SK-N-SH (cell line): ENCODE results near the gene VIPR2.

Experiments used
- EZH2phosphoT487 ChIP-seq: fragments of 200-600 bp; sonication (generic); IDR thresholded peaks from 2 replicates; pipeline ENCODE4 v1.6.1; 2017; ENCODE audit warnings: low read depth, mixed run types, mild to moderate bottlenecking, antibody characterized with exemption, moderate library complexity, borderline replicate concordance
- FOSL2 ChIP-seq: IDR thresholded peaks from 2 replicates; pipeline ENCODE4 v1.4.0; 2012; ENCODE audit warnings: low read depth, mild to moderate bottlenecking, moderate library complexity, borderline replicate concordance
- FOXM1 ChIP-seq: IDR thresholded peaks from 2 replicates; pipeline ENCODE4 v1.4.0; 2012; ENCODE audit warnings: low read depth, mild to moderate bottlenecking
- MXI1 ChIP-seq: IDR thresholded peaks from 2 replicates; pipeline ENCODE4 v1.6.1; 2012; ENCODE audit warnings: mild to moderate bottlenecking, low read depth, low read length, improper control_type of control experiment
- NFIC ChIP-seq: IDR thresholded peaks from 2 replicates; pipeline ENCODE4 v1.4.0; 2012; ENCODE audit warnings: borderline replicate concordance
- POLR2AphosphoS5 ChIP-seq: IDR thresholded peaks from 2 replicates; pipeline ENCODE4 v1.6.1; 2012; ENCODE audit warnings: low read depth, low read length
- RAD21 ChIP-seq: IDR thresholded peaks from 2 replicates; pipeline ENCODE4 v1.6.1; 2012; ENCODE audit warnings: mild to moderate bottlenecking, low read length
- SIN3A ChIP-seq: IDR thresholded peaks from 2 replicates; pipeline ENCODE4 v1.6.1; 2012; ENCODE audit warnings: low read depth, mild to moderate bottlenecking, low read length, moderate library complexity, borderline replicate concordance
- TAF1 ChIP-seq: IDR thresholded peaks from 2 replicates; pipeline ENCODE4 v1.6.1; 2012; ENCODE audit warnings: low read depth, mild to moderate bottlenecking, low read length, moderate library complexity, borderline replicate concordance
- TF ChIP-seq, protein P1 (sequence below): fragments of 200-600 bp; sonication (generic); IDR thresholded peaks from 2 replicates; pipeline ENCODE4 v1.6.1; 2017; ENCODE audit warnings: antibody characterized with exemption, mild to moderate bottlenecking, moderate library complexity
- TF ChIP-seq, protein P2 (sequence below): fragments of 150-350 bp; IDR thresholded peaks from 2 replicates; pipeline ENCODE4 v1.6.1; 2016; ENCODE audit warnings: mild to moderate bottlenecking, low read depth, low read length
- TF ChIP-seq, protein P3 (sequence below): IDR thresholded peaks from 2 replicates; pipeline ENCODE4 v1.6.1; 2012; ENCODE audit warnings: mild to moderate bottlenecking, low read depth, low read length, moderate library complexity

DNA sequence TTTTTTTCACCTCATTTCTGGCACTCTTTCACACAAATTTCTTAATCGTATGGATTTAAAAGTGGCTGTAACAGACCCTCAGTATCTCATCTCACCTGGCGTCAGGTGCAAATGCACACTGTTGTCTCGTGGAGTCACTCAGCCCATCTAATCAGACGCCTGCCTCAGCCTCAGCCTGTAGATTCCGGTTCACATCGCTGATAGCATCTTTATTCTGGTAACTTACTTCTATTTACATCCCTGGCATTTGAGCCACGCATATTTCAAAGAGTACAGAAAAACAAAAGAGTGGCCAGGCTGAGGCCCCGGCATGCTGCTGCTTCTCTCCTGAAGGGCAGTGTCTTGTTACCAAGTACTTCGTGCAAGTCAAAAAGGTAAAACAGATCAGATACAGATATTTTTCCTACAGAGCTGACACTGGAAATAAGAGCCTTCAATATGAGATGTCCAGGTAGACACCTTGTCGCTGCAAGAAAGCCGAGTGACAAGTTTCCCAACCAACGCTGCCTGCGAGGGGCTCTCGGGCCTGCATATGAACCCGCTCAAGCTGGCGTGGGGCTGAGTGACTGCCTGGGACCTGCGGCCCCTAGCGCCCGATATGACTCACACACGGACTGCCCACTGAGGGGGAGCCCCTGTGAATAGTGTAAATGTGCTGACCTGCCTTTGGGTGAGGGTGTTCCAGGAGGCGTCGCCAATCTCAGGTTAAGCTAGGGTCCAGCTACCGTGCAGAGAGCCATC lies 4.3 kb downstream of the VIPR2 start:
- TF ChIP-seq, protein P1, sequence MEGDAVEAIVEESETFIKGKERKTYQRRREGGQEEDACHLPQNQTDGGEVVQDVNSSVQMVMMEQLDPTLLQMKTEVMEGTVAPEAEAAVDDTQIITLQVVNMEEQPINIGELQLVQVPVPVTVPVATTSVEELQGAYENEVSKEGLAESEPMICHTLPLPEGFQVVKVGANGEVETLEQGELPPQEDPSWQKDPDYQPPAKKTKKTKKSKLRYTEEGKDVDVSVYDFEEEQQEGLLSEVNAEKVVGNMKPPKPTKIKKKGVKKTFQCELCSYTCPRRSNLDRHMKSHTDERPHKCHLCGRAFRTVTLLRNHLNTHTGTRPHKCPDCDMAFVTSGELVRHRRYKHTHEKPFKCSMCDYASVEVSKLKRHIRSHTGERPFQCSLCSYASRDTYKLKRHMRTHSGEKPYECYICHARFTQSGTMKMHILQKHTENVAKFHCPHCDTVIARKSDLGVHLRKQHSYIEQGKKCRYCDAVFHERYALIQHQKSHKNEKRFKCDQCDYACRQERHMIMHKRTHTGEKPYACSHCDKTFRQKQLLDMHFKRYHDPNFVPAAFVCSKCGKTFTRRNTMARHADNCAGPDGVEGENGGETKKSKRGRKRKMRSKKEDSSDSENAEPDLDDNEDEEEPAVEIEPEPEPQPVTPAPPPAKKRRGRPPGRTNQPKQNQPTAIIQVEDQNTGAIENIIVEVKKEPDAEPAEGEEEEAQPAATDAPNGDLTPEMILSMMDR: no peak
- TF ChIP-seq TAF1: no peak
- no peak for TF ChIP-seq POLR2AphosphoS5
- TF ChIP-seq NFIC: no peak
- no peak for TF ChIP-seq MXI1
- TF ChIP-seq EZH2phosphoT487: no peak
- no peak for TF ChIP-seq FOXM1
- TF ChIP-seq FOSL2: no peak
- TF ChIP-seq, protein P2, sequence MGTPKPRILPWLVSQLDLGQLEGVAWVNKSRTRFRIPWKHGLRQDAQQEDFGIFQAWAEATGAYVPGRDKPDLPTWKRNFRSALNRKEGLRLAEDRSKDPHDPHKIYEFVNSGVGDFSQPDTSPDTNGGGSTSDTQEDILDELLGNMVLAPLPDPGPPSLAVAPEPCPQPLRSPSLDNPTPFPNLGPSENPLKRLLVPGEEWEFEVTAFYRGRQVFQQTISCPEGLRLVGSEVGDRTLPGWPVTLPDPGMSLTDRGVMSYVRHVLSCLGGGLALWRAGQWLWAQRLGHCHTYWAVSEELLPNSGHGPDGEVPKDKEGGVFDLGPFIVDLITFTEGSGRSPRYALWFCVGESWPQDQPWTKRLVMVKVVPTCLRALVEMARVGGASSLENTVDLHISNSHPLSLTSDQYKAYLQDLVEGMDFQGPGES: no peak
- TF ChIP-seq RAD21: no peak
- no peak for TF ChIP-seq SIN3A
- TF ChIP-seq, protein P3, sequence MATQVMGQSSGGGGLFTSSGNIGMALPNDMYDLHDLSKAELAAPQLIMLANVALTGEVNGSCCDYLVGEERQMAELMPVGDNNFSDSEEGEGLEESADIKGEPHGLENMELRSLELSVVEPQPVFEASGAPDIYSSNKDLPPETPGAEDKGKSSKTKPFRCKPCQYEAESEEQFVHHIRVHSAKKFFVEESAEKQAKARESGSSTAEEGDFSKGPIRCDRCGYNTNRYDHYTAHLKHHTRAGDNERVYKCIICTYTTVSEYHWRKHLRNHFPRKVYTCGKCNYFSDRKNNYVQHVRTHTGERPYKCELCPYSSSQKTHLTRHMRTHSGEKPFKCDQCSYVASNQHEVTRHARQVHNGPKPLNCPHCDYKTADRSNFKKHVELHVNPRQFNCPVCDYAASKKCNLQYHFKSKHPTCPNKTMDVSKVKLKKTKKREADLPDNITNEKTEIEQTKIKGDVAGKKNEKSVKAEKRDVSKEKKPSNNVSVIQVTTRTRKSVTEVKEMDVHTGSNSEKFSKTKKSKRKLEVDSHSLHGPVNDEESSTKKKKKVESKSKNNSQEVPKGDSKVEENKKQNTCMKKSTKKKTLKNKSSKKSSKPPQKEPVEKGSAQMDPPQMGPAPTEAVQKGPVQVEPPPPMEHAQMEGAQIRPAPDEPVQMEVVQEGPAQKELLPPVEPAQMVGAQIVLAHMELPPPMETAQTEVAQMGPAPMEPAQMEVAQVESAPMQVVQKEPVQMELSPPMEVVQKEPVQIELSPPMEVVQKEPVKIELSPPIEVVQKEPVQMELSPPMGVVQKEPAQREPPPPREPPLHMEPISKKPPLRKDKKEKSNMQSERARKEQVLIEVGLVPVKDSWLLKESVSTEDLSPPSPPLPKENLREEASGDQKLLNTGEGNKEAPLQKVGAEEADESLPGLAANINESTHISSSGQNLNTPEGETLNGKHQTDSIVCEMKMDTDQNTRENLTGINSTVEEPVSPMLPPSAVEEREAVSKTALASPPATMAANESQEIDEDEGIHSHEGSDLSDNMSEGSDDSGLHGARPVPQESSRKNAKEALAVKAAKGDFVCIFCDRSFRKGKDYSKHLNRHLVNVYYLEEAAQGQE: no peak
